SH-SY5Y (cell line): ENCODE data around the gene AKAP6.

Experiments used
- GATA2 ChIP-seq: IDR thresholded peaks from 2 replicates; pipeline ENCODE4 v1.6.1; 2011; ENCODE audit warnings: mild to moderate bottlenecking, low read depth, low read length
- GATA3 ChIP-seq: IDR thresholded peaks from 2 replicates; pipeline ENCODE4 v1.6.1; 2011; ENCODE audit warnings: low read depth, mild to moderate bottlenecking, low read length, moderate library complexity

DNA sequence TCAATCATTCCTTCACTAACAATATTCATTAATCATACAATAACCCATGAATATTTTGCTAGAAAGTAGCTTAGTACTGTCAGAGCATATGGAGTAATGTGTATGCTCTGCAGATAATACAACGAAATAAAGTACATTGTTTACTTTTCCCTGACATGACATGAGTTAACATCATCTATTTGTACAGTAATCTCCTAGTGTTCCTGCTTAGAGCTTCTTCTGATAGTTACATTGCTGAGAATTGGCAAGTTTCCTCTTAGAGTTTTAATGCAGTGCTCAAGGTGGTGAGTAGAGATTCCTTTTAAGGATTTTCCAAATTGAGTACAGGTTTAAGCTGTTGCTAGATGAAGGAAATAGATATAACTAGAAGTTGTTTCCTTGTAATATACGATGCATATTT lies 445.1 kb downstream of the AKAP6 start:
- TF ChIP-seq GATA2 (no peak), GATA3 (no peak)
